Upper lobe of right lung (tissue), 1 donor: Measurements from ENCODE around the gene EFNA5. TPM values are rescaled to one million over a fixed set of nuclear protein-coding genes. Genes with fewer than 3 reads are reported as not detected.

Experiments
- ATAC-seq: fragments of 200-7000 bp; cut with Tn5 transposase; one replicate; pipeline ENCODE4 v1.9.1; 2020; ENCODE audit warnings: mild to moderate bottlenecking, moderate library complexity
- DNase-seq: peaks from one replicate; pipeline ENCODE4 v3.0.0-alpha.2; 2020
- H3K27ac ChIP-seq: fragments of 200-600 bp; one replicate; pipeline ENCODE4 v1.8.0; 2022
- H3K27me3 ChIP-seq: fragments of 200-600 bp; one replicate; pipeline ENCODE4 v1.8.0; 2022; ENCODE audit warnings: mild to moderate bottlenecking
- H3K36me3 ChIP-seq: fragments of 200-600 bp; one replicate; pipeline ENCODE4 v1.8.0; 2022
- H3K4me1 ChIP-seq: fragments of 200-600 bp; one replicate; pipeline ENCODE4 v1.8.0; 2022
- H3K4me3 ChIP-seq: fragments of 200-600 bp; one replicate; pipeline ENCODE4 v1.8.0; 2022; ENCODE audit warnings: mild to moderate bottlenecking
- H3K9me3 ChIP-seq: fragments of 200-600 bp; one replicate; pipeline ENCODE4 v1.8.0; 2022
- intact Hi-C: fragments of 100-400 bp; cut with DNase I; formaldehyde crosslinking; loops from one replicate; pipeline ENCODE4 v1.11.0; 2022
- total RNA-seq: library from RNA; stranded (reverse); fragmentation: NEBNext Ultra II Directional; extraction: Animal tissue kit (Norgen Biotek cat#: 25700); gene quantifications from one replicate; pipeline ENCODE4 v1.2.1, GENCODE V29; 2021
- TF ChIP-seq, protein P1 (sequence below): fragments of 200-600 bp; IDR thresholded peaks from one replicate; pipeline ENCODE4 v1.8.0; 2022; ENCODE audit warnings: antibody characterized with exemption
- donor health status: DM: no; HTN: yes; CAD: no; lungs with severe emphysema.

The EFNA5 gene
- total RNA-seq, 1 donor from 2014 or later, result 12.0 TPM

DNA sequence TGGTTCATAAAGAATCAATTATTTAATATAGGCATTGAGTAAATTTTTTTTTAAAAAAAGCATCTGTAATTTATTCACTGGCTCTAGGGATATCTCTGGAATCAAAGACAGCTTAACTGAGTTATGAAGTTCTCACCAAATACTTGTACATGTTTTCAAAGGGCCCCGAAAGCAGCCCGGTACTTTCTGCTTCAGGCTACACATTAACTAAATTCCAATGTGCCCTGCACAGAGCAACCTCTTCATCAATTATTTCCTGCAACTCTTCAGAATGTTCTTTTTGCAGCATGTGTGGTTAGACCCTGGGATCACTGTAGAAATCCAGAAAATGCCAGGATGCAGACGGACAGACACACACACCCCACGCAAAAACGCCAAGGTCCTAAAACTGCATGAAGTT is 209.0 kb downstream of the EFNA5 start:
- no peaks in the 10 kb centered on the region for H3K4me1 ChIP-seq
- H3K4me3 ChIP-seq, result no peak overlapping the region
- H3K27ac ChIP-seq, result no peak overlapping the region
- TF ChIP-seq, protein P1, sequence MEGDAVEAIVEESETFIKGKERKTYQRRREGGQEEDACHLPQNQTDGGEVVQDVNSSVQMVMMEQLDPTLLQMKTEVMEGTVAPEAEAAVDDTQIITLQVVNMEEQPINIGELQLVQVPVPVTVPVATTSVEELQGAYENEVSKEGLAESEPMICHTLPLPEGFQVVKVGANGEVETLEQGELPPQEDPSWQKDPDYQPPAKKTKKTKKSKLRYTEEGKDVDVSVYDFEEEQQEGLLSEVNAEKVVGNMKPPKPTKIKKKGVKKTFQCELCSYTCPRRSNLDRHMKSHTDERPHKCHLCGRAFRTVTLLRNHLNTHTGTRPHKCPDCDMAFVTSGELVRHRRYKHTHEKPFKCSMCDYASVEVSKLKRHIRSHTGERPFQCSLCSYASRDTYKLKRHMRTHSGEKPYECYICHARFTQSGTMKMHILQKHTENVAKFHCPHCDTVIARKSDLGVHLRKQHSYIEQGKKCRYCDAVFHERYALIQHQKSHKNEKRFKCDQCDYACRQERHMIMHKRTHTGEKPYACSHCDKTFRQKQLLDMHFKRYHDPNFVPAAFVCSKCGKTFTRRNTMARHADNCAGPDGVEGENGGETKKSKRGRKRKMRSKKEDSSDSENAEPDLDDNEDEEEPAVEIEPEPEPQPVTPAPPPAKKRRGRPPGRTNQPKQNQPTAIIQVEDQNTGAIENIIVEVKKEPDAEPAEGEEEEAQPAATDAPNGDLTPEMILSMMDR, result no peak
- DNase-seq (no peak), ATAC-seq (no peak)
- no peaks in the 10 kb centered on the region for H3K36me3 ChIP-seq
- no peaks in the 10 kb centered on the region for H3K9me3 ChIP-seq
- intact Hi-C loops, result no loop called here
- H3K27me3 ChIP-seq, result no peaks in the 10 kb centered on the region

DNA sequence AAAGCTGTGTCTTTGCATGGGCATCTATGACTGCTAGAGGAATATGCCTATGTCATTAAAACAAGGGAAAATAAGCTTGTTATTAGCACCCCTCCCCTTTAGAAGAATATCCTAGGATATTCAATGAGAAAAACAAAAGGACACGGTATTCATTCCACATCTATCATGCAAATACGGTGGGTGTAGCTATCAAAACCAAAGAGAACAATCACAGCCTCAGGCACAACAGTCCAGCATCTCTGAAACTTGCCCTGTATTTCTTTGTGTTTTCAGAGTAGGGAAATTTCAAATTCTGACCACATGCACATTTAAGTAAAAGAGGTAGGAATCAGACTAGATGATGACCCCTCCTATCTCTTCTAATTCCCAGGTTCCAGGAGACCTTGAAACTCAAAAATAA is 209.9 kb downstream of the EFNA5 start:
- TF ChIP-seq, protein P1, result no peak
- H3K4me1 ChIP-seq, result no peaks in the 10 kb centered on the region
- no peak for ATAC-seq
- DNase-seq, result no peak
- intact Hi-C loops, result no loop called here
- H3K4me3 ChIP-seq, result no peak overlapping the region
- H3K27ac ChIP-seq, result no peak overlapping the region
- no peaks in the 10 kb centered on the region for H3K27me3 ChIP-seq
- H3K9me3 ChIP-seq, result no peaks in the 10 kb centered on the region
- no peaks in the 10 kb centered on the region for H3K36me3 ChIP-seq

DNA sequence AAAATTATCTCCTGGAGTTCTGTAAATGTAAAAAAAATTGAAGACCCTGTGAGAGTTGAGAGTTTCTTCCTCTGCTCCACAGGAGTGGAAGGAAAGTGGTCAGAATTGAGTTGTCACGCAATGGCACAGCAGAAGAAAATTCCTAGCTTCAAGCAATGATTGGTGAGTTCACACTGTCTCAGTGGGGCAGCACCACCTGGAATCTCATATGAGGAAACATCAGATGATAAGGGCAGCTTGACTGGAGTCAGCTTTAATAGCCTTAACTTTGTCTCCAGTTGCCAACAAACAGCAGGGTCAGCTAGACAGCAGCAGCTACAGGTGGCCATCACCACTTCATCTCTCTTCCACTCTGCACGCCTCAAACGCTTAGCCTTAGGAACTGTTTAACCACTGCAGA is 211.1 kb downstream of the EFNA5 start:
- H3K4me1 ChIP-seq, result peaks cover 6% of the 10 kb centered on the region
- no peak for DNase-seq
- no peak overlapping the region for H3K4me3 ChIP-seq
- no peak overlapping the region for H3K27ac ChIP-seq
- H3K36me3 ChIP-seq, result no peaks in the 10 kb centered on the region
- intact Hi-C loops, result no loop called here
- TF ChIP-seq, protein P1, result no peak
- H3K27me3 ChIP-seq, result no peaks in the 10 kb centered on the region
- no peaks in the 10 kb centered on the region for H3K9me3 ChIP-seq
- no peak for ATAC-seq

DNA sequence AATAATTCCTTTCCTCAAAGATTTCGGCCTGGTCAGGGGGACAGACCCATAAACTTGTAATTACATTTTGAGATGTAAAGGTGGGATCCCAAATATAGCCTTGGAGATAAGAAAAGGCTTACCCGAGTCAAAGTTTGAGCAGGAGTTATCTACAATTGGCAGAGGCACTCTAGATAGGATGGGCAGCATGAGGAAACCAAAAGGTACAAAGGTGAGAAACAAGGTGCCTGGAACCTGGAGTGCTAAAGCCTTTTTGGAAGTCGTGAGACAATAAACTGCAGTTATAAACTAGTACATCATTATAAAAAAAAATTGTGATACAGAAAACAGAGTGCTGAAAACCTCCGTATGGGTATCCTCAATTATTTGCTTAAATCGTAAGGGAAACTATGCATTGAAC is 212.4 kb downstream of the EFNA5 start:
- DNase-seq (no peak), ATAC-seq (no peak)
- Histone ChIP-seq H3K36me3 (no peaks in the 10 kb centered on the region), H3K4me1 (peaks cover 6% of the 10 kb centered on the region), H3K27ac (no peak overlapping the region), H3K9me3 (no peaks in the 10 kb centered on the region), H3K4me3 (no peak overlapping the region), H3K27me3 (no peaks in the 10 kb centered on the region)
- intact Hi-C loops, result no loop called here
- TF ChIP-seq, protein P1, result no peak

DNA sequence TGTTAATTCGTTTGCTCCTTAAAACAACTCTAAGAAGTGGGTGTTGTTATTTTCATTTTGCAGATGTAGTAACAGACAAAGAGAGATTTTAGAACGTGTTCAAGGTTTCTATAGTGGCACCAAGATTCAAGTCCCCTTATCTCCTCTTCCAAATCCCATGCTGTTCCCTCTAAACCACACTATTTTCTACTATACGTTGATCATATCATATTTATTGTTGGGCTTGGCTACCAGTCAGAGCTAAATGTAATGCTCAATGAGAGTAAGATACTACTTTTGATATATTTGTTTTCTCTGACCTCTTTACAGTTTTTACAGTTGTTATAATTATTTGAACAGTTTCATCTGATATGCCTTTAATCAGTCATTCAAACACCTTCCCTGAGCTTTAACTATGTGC is 212.9 kb downstream of the EFNA5 start:
- Histone ChIP-seq H3K4me3 (no peak overlapping the region), H3K27ac (no peak overlapping the region), H3K36me3 (no peaks in the 10 kb centered on the region), H3K9me3 (no peaks in the 10 kb centered on the region), H3K27me3 (no peaks in the 10 kb centered on the region), H3K4me1 (peaks cover 6% of the 10 kb centered on the region)
- ATAC-seq (no peak), DNase-seq (no peak)
- TF ChIP-seq, protein P1, result no peak
- intact Hi-C loops, result no loop called here

DNA sequence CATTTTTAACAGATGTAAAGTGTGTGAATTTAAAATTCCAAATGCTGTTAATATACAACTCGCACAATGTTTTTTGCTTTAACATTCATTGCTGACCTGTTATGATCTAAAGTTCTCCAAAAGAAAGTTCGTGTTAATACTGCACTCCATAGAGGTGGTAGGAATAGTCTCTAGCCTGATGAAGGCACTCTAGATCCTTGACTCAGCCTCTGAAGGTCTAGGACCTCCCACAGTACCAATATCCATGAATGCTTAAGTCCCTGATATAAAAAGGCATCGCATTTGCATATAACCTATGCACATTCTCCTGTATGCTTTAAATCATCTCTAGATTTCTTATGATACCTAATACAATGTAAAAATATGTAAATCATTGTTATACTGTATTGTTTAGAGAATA is 213.6 kb downstream of the EFNA5 start:
- DNase-seq, result no peak
- peaks cover 6% of the 10 kb centered on the region for H3K4me1 ChIP-seq
- no peak for ATAC-seq
- no peak overlapping the region for H3K4me3 ChIP-seq
- H3K27me3 ChIP-seq, result no peaks in the 10 kb centered on the region
- no peak overlapping the region for H3K27ac ChIP-seq
- intact Hi-C loops, result no loop called here
- TF ChIP-seq, protein P1, result no peak
- no peaks in the 10 kb centered on the region for H3K36me3 ChIP-seq
- no peaks in the 10 kb centered on the region for H3K9me3 ChIP-seq
